ENCODE measurements around the gene OR2M5. TPM values are rescaled to one million over a fixed set of nuclear protein-coding genes. Genes with fewer than 3 reads are reported as not detected.
A peak's percentile ranks its signal among the peaks of the same experiment; 100 is the strongest.

Gene OR2M5
- polyA plus RNA-seq (ENCODE audit: low read depth in 6 of 6), result not detected

GRCh38 chr1:248144513-248145198, at the start of gene OR2M5:
TSS of gene OR2M5 (plus strand) at chr1:248145148. CDS start at chr1:248145148, 0 bp downstream.
- no peak within 1 kb of the TSS for H3K4me3 Mint-ChIP-seq
- H3K27ac Mint-ChIP-seq, result peak within 1 kb of the TSS in 1 of 6 donors; percentile 76
- H3K4me1 Mint-ChIP-seq, result peaks cover 5 to 13% (median 6%) of the 10 kb centered on the region in 3 donors
- no peak for DNase-seq
- H3K36me3 Mint-ChIP-seq, result peaks cover 7 to 8% of the 10 kb centered on the region in 2 donors
- peaks cover 0 to 17% (median 11%) of the 10 kb centered on the region in 7 donors for H3K9me3 Mint-ChIP-seq
- peaks cover 0 to 5% (median 0%) of the 10 kb centered on the region in 3 donors for H3K27me3 Mint-ChIP-seq
- ATAC-seq (ENCODE audit: low read depth in 2 of 2), result no peak

GRCh38 chr1:248098529-248098928, 46.4 kb upstream of the OR2M5 start:
- H3K4me3 Mint-ChIP-seq, result no peak overlapping the region
- peaks cover 0 to 3% (median 0%) of the 10 kb centered on the region in 3 donors for H3K4me1 Mint-ChIP-seq
- H3K27me3 Mint-ChIP-seq, result no peaks in the 10 kb centered on the region
- H3K36me3 Mint-ChIP-seq, result peaks cover 0 to 7% of the 10 kb centered on the region in 2 donors
- no peak for ATAC-seq (ENCODE audit: low read depth in 2 of 2)
- DNase-seq, result no peak
- peaks cover 0 to 8% (median 1%) of the 10 kb centered on the region in 7 donors for H3K9me3 Mint-ChIP-seq
- peak overlapping the region in 2 of 6 donors; percentile 31 to 58 for H3K27ac Mint-ChIP-seq

- H3K36me3 Mint-ChIP-seq, result peaks cover 0 to 11% of the 10 kb centered on the region in 2 donors
- DNase-seq (no peak), ATAC-seq (ENCODE audit: low read depth in 2 of 2) (no peak)
- no peaks in the 10 kb centered on the region for H3K27me3 Mint-ChIP-seq
- H3K9me3 Mint-ChIP-seq, result peaks cover 6 to 30% (median 10%) of the 10 kb centered on the region in 7 donors
- H3K4me3 Mint-ChIP-seq, result no peak overlapping the region
- H3K27ac Mint-ChIP-seq, result no peak overlapping the region
- H3K4me1 Mint-ChIP-seq, result peaks cover 0 to 3% (median 0%) of the 10 kb centered on the region in 3 donors
These were observed 42.1 kb upstream of the OR2M5 start for GRCh38 chr1:248102847-248103246.

DNA sequence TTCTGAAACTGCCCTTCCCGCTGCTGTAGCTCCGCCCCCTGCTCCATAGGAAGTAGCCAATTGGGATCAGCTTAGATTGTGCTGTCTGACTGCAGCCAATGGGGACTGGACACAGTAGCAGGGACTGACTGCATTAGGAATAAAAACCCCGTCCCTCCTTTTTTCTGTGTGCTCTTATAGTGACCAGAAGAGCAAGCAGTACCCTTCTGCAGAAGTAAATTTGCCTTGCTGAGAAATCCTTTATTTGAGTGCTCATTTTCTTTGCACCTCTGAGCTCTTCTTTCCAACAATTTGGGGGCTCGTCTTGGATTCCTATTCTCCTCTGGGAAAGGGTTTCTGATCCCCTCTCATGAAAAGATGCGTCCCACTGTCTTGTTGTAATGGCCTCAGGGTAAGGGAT, 33.8 kb upstream of the OR2M5 start:
- Mint-ChIP-seq H3K27ac (no peak overlapping the region), H3K4me3 (peak overlapping the region in 1 of 8 donors; percentile 31), H3K9me3 (peaks cover 21 to 78% (median 32%) of the 10 kb centered on the region in 7 donors), H3K27me3 (no peaks in the 10 kb centered on the region), H3K36me3 (peaks cover 0 to 33% of the 10 kb centered on the region in 2 donors), H3K4me1 (no peaks in the 10 kb centered on the region)
- DNase-seq (no peak), ATAC-seq (ENCODE audit: low read depth in 2 of 2) (no peak)

- ATAC-seq (ENCODE audit: low read depth in 2 of 2) (no peak), DNase-seq (no peak)
- Mint-ChIP-seq H3K27ac (no peak overlapping the region), H3K4me1 (no peaks in the 10 kb centered on the region), H3K36me3 (peaks cover 0 to 18% of the 10 kb centered on the region in 2 donors), H3K9me3 (peaks cover 15 to 43% (median 25%) of the 10 kb centered on the region in 7 donors), H3K27me3 (no peaks in the 10 kb centered on the region), H3K4me3 (peak overlapping the region in 1 of 8 donors; percentile 17)
These were observed 30.1 kb upstream of the OR2M5 start for GRCh38 chr1:248114890-248115289.

GRCh38 chr1:248127653-248128052, 17.3 kb upstream of the OR2M5 start:
- peaks cover 4 to 32% (median 13%) of the 10 kb centered on the region in 7 donors for H3K9me3 Mint-ChIP-seq
- H3K4me3 Mint-ChIP-seq, result no peak overlapping the region
- DNase-seq, result no peak
- peaks cover 0 to 5% (median 4%) of the 10 kb centered on the region in 3 donors for H3K27me3 Mint-ChIP-seq
- peaks cover 0 to 12% of the 10 kb centered on the region in 2 donors for H3K36me3 Mint-ChIP-seq
- no peaks in the 10 kb centered on the region for H3K4me1 Mint-ChIP-seq
- ATAC-seq (ENCODE audit: low read depth in 2 of 2), result no peak
- H3K27ac Mint-ChIP-seq, result no peak overlapping the region

GRCh38 chr1:248136811-248137210, 8.1 kb upstream of the OR2M5 start:
- H3K4me3 Mint-ChIP-seq, result no peak overlapping the region
- ATAC-seq (ENCODE audit: low read depth in 2 of 2) (no peak), DNase-seq (no peak)
- no peaks in the 10 kb centered on the region for H3K4me1 Mint-ChIP-seq
- H3K36me3 Mint-ChIP-seq, result no peaks in the 10 kb centered on the region
- no peak overlapping the region for H3K27ac Mint-ChIP-seq
- peaks cover 0 to 13% (median 5%) of the 10 kb centered on the region in 3 donors for H3K27me3 Mint-ChIP-seq
- H3K9me3 Mint-ChIP-seq, result peaks cover 0 to 19% (median 9%) of the 10 kb centered on the region in 7 donors

DNA sequence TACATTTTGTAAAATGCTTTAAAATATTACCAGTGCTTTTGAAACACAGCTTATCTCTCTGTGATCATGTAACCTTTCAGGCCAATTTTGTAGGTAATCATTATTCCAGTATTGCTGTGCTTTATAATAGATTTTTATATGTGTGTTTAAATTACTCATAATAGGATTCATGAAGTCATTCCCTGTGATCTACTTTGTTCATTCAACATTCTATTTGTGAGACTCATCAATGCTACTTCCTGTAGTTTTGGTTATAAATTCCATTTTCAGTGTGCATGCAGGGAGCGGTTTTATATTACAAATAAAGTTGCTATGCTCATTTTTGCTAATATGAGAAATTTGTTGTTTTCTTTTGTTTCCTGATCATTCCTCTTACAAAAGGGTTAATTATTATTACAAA, 4.1 kb upstream of the OR2M5 start:
- Mint-ChIP-seq H3K27me3 (peaks cover 5% of the 10 kb centered on the region in 3 donors), H3K4me1 (no peaks in the 10 kb centered on the region), H3K27ac (no peak overlapping the region), H3K4me3 (no peak overlapping the region), H3K9me3 (peaks cover 0 to 6% (median 2%) of the 10 kb centered on the region in 7 donors), H3K36me3 (no peaks in the 10 kb centered on the region)
- ATAC-seq (ENCODE audit: low read depth in 2 of 2), result no peak
- no peak for DNase-seq

DNA sequence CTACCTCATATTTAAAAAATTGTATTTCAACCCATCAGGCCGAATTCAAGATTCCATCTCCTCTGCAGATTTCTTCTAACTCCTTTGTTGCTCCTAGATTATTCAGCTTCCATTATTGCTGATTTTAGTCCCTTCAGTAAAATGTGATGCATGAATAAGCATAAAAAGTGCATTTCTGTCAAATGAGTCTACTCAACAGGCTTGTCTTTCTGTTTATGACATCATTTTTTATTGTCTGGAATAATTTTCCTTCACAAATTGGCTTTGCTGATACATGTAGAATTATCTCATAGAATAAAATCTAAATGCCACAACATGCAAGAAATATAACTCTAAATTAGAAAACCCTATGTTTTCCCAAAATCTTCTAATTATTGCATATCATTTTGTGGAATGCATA, 1.6 kb upstream of the OR2M5 start:
- Mint-ChIP-seq H3K4me3 (no peak overlapping the region), H3K36me3 (peaks cover 7 to 8% of the 10 kb centered on the region in 2 donors), H3K27me3 (peaks cover 0 to 5% (median 0%) of the 10 kb centered on the region in 3 donors), H3K9me3 (peaks cover 0 to 15% (median 11%) of the 10 kb centered on the region in 7 donors), H3K27ac (no peak overlapping the region), H3K4me1 (no peaks in the 10 kb centered on the region)
- DNase-seq (no peak), ATAC-seq (ENCODE audit: low read depth in 2 of 2) (no peak)

DNA sequence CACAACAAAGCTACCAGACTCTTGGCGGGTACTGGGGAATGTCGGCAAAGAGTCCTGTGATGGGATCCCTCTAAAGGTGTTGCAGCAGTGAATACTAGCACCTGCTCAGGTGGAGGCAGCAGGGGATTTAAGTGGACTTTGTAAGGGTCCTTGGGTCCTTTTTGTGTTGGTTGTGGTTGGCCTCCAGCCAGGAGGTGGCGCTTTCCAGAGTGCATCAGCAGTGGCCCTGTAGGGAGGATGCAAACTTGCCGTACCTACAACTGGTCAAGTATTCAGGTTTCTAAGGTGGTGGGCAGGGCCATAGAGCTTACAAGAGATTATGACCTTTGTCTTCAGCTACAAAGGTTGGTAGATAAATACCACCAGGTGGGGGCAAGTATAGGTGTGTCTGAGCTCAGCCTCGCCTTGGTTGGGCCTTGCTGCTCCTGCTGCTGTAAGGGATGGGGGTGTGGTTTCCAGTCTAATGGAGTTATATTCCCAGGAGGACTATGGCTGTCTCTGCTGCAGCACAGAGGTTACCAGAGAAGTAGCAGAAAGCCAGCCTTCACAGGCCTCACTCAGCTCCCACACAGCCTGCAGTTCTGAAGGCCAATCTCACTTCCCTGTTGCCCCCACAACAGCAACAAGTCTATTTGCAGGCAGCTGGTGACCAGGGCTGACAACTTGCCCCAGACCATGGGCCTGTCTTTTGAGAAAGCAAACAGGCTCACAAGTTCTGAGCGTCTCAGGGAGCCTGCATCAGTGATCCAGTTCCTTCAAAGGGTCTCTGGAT, 7.3 kb downstream of the OR2M5 start:
- no peak overlapping the region for H3K4me3 Mint-ChIP-seq
- H3K36me3 Mint-ChIP-seq, result peaks cover 6 to 8% of the 10 kb centered on the region in 2 donors
- ATAC-seq (ENCODE audit: low read depth in 2 of 2), result no peak
- peaks cover 0 to 11% (median 8%) of the 10 kb centered on the region in 7 donors for H3K9me3 Mint-ChIP-seq
- H3K4me1 Mint-ChIP-seq, result peaks cover 5 to 22% (median 6%) of the 10 kb centered on the region in 3 donors
- no peak for DNase-seq
- peak overlapping the region in 2 of 6 donors; percentile 30 to 49 for H3K27ac Mint-ChIP-seq
- H3K27me3 Mint-ChIP-seq, result no peaks in the 10 kb centered on the region

GRCh38 chr1:248155927-248156326, 11.0 kb downstream of the OR2M5 start:
- ATAC-seq (ENCODE audit: low read depth in 2 of 2) (no peak), DNase-seq (no peak)
- Mint-ChIP-seq H3K36me3 (no peaks in the 10 kb centered on the region), H3K9me3 (peaks cover 0 to 3% (median 0%) of the 10 kb centered on the region in 7 donors), H3K27ac (no peak overlapping the region), H3K4me1 (peaks cover 0 to 8% (median 0%) of the 10 kb centered on the region in 3 donors), H3K27me3 (no peaks in the 10 kb centered on the region), H3K4me3 (no peak overlapping the region)

GRCh38 chr1:248158758-248159157, 13.8 kb downstream of the OR2M5 start:
- H3K4me1 Mint-ChIP-seq, result no peaks in the 10 kb centered on the region
- no peak overlapping the region for H3K4me3 Mint-ChIP-seq
- ATAC-seq (ENCODE audit: low read depth in 2 of 2) (no peak), DNase-seq (no peak)
- H3K36me3 Mint-ChIP-seq, result no peaks in the 10 kb centered on the region
- H3K27ac Mint-ChIP-seq, result no peak overlapping the region
- H3K9me3 Mint-ChIP-seq, result peaks cover 0 to 3% (median 0%) of the 10 kb centered on the region in 7 donors
- H3K27me3 Mint-ChIP-seq, result no peaks in the 10 kb centered on the region

DNA sequence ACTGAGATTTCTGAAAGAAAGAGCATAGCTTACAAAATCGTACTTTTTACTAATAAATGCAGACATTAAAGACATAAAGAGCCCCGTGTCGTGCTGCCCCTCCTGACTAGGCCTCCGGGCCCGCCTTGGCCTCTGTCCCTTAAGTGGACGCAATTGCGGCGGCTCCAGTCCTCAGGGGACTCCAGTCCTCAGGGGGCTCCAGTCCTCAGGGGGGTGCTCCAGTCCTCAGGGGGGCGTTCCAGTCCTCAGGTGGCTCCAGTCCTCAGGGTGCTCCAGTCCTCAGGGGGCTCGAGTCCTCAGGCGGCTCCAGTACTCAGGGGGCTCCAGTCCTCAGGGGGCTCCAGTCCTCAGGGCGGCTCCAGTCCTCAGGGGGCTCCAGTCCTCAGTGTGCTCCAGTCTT, 19.1 kb downstream of the OR2M5 start:
- no peaks in the 10 kb centered on the region for H3K27me3 Mint-ChIP-seq
- peaks cover 0 to 7% (median 0%) of the 10 kb centered on the region in 7 donors for H3K9me3 Mint-ChIP-seq
- DNase-seq (no peak), ATAC-seq (ENCODE audit: low read depth in 2 of 2) (no peak)
- H3K4me3 Mint-ChIP-seq, result no peak overlapping the region
- H3K4me1 Mint-ChIP-seq, result no peaks in the 10 kb centered on the region
- no peak overlapping the region for H3K27ac Mint-ChIP-seq
- no peaks in the 10 kb centered on the region for H3K36me3 Mint-ChIP-seq
